ENCODE measurements around the gene AREL1. TPM values are rescaled to one million over a fixed set of nuclear protein-coding genes. Genes with fewer than 3 reads are reported as not detected.

Gene AREL1
- polyA plus RNA-seq, 1 donor from 2014 or later = 30.4 TPM

GRCh38 chr14:74628418-74628817 is 84.5 kb downstream of the AREL1 start (continued):
- no peak for TF ChIP-seq CTCF (IDR thresholded peaks at IDR 0.05; ENCODE audit: poor library complexity, severe bottlenecking)
- TF ChIP-seq EZH2 (IDR thresholded peaks at IDR 0.05; ENCODE audit: borderline replicate concordance, insufficient read depth, low read length, poor library complexity, severe bottlenecking) = no peak

GRCh38 chr14:74627076-74627475 is 85.8 kb downstream of the AREL1 start:
- no peaks in the 10 kb centered on the region for H3K27me3 ChIP-seq (ENCODE audit: insufficient read depth, low read depth, low read length)
- no peaks in the 10 kb centered on the region for H3K9me2 ChIP-seq (ENCODE audit: insufficient read depth, low read length)
- H3K9me3 ChIP-seq (ENCODE audit: low read length) = no peaks in the 10 kb centered on the region
- TF ChIP-seq MXI1 (conservative IDR thresholded peaks at IDR 0.05; ENCODE audit: poor library complexity, severe bottlenecking) = no peak
- TF ChIP-seq TAF1 (IDR thresholded peaks at IDR 0.05; ENCODE audit: low read depth) = no peak
- no peak for TF ChIP-seq SMC3 (conservative IDR thresholded peaks at IDR 0.05; ENCODE audit: poor library complexity)
- no peak for TF ChIP-seq EP300 (conservative IDR thresholded peaks at IDR 0.05; ENCODE audit: poor library complexity, severe bottlenecking)
- TF ChIP-seq RAD21 (conservative IDR thresholded peaks at IDR 0.05) = no peak
- no peak for TF ChIP-seq POLR2AphosphoS5 (IDR thresholded peaks at IDR 0.05)
- TF ChIP-seq EZH2 (IDR thresholded peaks at IDR 0.05; ENCODE audit: borderline replicate concordance, insufficient read depth, low read length, poor library complexity, severe bottlenecking) = no peak
- no peak for TF ChIP-seq REST (IDR thresholded peaks at IDR 0.05; ENCODE audit: borderline replicate concordance)
- no peaks in the 10 kb centered on the region for H4K20me1 ChIP-seq (ENCODE audit: insufficient read depth)
- no peak overlapping the region for H3K9ac ChIP-seq (ENCODE audit: low read length)
- no peak overlapping the region for H3K4me3 ChIP-seq (ENCODE audit: low read length)
- no peaks in the 10 kb centered on the region for H3F3A ChIP-seq (ENCODE audit: insufficient read depth, low read length, poor library complexity, severe bottlenecking)
- H2AFZ ChIP-seq (ENCODE audit: low read depth, low read length) = no peak overlapping the region
- H3K4me2 ChIP-seq (ENCODE audit: low read length) = no peak overlapping the region
- no peak overlapping the region for H3K27ac ChIP-seq (ENCODE audit: low read length)
- H3K79me2 ChIP-seq (replicated peaks; ENCODE audit: insufficient read depth, low read length) = no peaks in the 10 kb centered on the region
- no peaks in the 10 kb centered on the region for H3K36me3 ChIP-seq (ENCODE audit: insufficient read depth, low read length)

- H3K4me3 ChIP-seq (ENCODE audit: low read length) = no peak overlapping the region
- H3K4me2 ChIP-seq (ENCODE audit: low read length) = no peak overlapping the region
- no peaks in the 10 kb centered on the region for H3K9me3 ChIP-seq (ENCODE audit: low read length)
- no peak overlapping the region for H2AFZ ChIP-seq (ENCODE audit: low read depth, low read length)
- no peaks in the 10 kb centered on the region for H3K79me2 ChIP-seq (replicated peaks; ENCODE audit: insufficient read depth, low read length)
- H3K27me3 ChIP-seq (ENCODE audit: insufficient read depth, low read depth, low read length) = no peaks in the 10 kb centered on the region
- H4K20me1 ChIP-seq (ENCODE audit: insufficient read depth) = no peaks in the 10 kb centered on the region
- no peak overlapping the region for H3K27ac ChIP-seq (ENCODE audit: low read length)
- H3K9ac ChIP-seq (ENCODE audit: low read length) = no peak overlapping the region
- H3K9me2 ChIP-seq (ENCODE audit: insufficient read depth, low read length) = no peaks in the 10 kb centered on the region
- TF ChIP-seq EZH2 (IDR thresholded peaks at IDR 0.05; ENCODE audit: borderline replicate concordance, insufficient read depth, low read length, poor library complexity, severe bottlenecking) (no peak), POLR2AphosphoS5 (IDR thresholded peaks at IDR 0.05) (no peak), SMC3 (conservative IDR thresholded peaks at IDR 0.05; ENCODE audit: poor library complexity) (no peak), MXI1 (conservative IDR thresholded peaks at IDR 0.05; ENCODE audit: poor library complexity, severe bottlenecking) (no peak), RAD21 (conservative IDR thresholded peaks at IDR 0.05) (no peak), TAF1 (IDR thresholded peaks at IDR 0.05; ENCODE audit: low read depth) (no peak), EP300 (conservative IDR thresholded peaks at IDR 0.05; ENCODE audit: poor library complexity, severe bottlenecking) (no peak), CTCF (IDR thresholded peaks at IDR 0.05; ENCODE audit: poor library complexity, severe bottlenecking) (no peak), REST (IDR thresholded peaks at IDR 0.05; ENCODE audit: borderline replicate concordance) (no peak)
- no peaks in the 10 kb centered on the region for H3K36me3 ChIP-seq (ENCODE audit: insufficient read depth, low read length)
- no peaks in the 10 kb centered on the region for H3F3A ChIP-seq (ENCODE audit: insufficient read depth, low read length, poor library complexity, severe bottlenecking)
Measured at GRCh38 chr14:74622257-74622656, 90.6 kb downstream of the AREL1 start.

Data from neural cell (in vitro differentiated cells).